Retinal pigment epithelial cell (primary cell): Measurements from ENCODE around the gene CTIF.

Experiments
- DNase-seq: peaks from one replicate; pipeline ENCODE4 v3.0.0-alpha.2; 2010; ENCODE audit warnings: low read depth
- H3K4me3 ChIP-seq: 2 replicates; pipeline ENCODE4 v1.5.1; 2011; ENCODE audit warnings: mild to moderate bottlenecking, low read length, control low read depth, moderate library complexity
- CTCF ChIP-seq: conservative IDR thresholded peaks from 2 replicates; pipeline ENCODE4 v1.5.1; 2011; ENCODE audit warnings: low read depth, low read length, control low read depth, inconsistent platforms

The CTIF gene

GRCh38 chr18:48753691-48754090 is 214.9 kb downstream of the CTIF start:
- no peak for DNase-seq
- no peak overlapping the region for H3K4me3 ChIP-seq
- TF ChIP-seq CTCF, result no peak

GRCh38 chr18:48754559-48754958 is 215.7 kb downstream of the CTIF start:
- no peak overlapping the region for H3K4me3 ChIP-seq
- TF ChIP-seq CTCF, result no peak
- DNase-seq, result no peak

- no peak for DNase-seq
- no peak overlapping the region for H3K4me3 ChIP-seq
- TF ChIP-seq CTCF, result no peak
Measured at GRCh38 chr18:48754993-48755473, 216.2 kb downstream of the CTIF start.

GRCh38 chr18:48756511-48757226 is 217.8 kb downstream of the CTIF start:
- DNase-seq, result no peak
- no peak overlapping the region for H3K4me3 ChIP-seq
- TF ChIP-seq CTCF, result no peak

- H3K4me3 ChIP-seq, result no peak overlapping the region
- DNase-seq, result no peak
- TF ChIP-seq CTCF, result no peak
Measured at GRCh38 chr18:48757367-48757766, 218.5 kb downstream of the CTIF start.

DNA sequence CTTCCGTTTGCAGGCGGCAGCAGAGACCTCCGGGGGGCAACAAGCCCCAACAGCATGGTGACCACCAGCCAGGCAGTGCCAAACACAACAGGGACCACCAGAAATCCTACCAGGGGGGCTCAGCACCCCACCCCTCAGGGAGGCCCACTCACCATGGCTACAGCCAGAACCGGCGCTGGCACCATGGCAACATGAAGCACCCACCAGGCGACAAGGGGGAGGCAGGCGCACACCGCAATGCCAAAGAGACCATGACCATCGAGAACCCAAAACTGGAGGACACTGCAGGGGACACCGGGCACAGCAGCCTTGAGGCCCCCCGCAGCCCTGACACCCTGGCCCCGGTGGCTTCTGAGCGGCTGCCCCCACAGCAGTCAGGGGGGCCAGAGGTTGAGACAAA is 219.1 kb downstream of the CTIF start:
- DNase-seq, result no peak

More for the DNA sequence above, 219.1 kb downstream of the CTIF start:
- no peak overlapping the region for H3K4me3 ChIP-seq
- TF ChIP-seq CTCF, result no peak
